GM18951 (cell line): ENCODE results near the gene AOC2.

Experiments used
- POLR2A ChIP-seq: IDR thresholded peaks from 4 replicates; pipeline ENCODE4 v1.6.1; 2011; ENCODE audit warnings: mild to moderate bottlenecking; ENCODE audit not compliant: insufficient read length, insufficient read depth; ENCODE audit errors: extremely low read depth
- in situ Hi-C: fragments of 300-500 bp; cut with MboI; formaldehyde crosslinking; loops from one replicate; pipeline ENCODE4 v1.12.0; 2022; ENCODE audit warnings: low sequenced_read_pairs, mixed read lengths, inconsistent platforms; ENCODE audit not compliant: unreplicated experiment

The AOC2 gene, protein sequence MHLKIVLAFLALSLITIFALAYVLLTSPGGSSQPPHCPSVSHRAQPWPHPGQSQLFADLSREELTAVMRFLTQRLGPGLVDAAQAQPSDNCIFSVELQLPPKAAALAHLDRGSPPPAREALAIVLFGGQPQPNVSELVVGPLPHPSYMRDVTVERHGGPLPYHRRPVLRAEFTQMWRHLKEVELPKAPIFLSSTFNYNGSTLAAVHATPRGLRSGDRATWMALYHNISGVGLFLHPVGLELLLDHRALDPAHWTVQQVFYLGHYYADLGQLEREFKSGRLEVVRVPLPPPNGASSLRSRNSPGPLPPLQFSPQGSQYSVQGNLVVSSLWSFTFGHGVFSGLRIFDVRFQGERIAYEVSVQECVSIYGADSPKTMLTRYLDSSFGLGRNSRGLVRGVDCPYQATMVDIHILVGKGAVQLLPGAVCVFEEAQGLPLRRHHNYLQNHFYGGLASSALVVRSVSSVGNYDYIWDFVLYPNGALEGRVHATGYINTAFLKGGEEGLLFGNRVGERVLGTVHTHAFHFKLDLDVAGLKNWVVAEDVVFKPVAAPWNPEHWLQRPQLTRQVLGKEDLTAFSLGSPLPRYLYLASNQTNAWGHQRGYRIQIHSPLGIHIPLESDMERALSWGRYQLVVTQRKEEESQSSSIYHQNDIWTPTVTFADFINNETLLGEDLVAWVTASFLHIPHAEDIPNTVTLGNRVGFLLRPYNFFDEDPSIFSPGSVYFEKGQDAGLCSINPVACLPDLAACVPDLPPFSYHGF

DNA sequence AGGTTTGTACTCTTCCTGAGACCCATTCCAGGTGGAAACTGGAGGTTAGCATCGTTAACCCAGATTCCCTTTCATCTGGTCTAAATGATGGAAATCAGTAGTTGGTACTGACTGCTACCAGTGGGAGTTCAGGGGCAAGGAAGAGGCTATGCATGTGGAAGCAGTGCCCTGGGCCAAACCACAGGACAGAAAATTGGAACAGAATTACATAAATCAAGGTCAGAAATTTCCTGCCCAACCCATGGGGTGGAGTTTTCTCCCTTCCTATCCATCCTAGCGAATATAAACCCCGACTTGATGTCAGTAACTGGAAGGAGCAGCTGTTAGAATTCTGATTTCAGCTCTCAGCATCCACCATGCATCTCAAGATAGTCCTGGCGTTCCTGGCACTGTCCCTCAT lies at the start of gene AOC2:
TSS of gene AOC2 (plus strand) at position 310 of the 400 bp plus-strand sequence. CDS start at position 357, 47 bp downstream.
- in situ Hi-C loops, result no loop called here
- TF ChIP-seq POLR2A, result no peak

DNA sequence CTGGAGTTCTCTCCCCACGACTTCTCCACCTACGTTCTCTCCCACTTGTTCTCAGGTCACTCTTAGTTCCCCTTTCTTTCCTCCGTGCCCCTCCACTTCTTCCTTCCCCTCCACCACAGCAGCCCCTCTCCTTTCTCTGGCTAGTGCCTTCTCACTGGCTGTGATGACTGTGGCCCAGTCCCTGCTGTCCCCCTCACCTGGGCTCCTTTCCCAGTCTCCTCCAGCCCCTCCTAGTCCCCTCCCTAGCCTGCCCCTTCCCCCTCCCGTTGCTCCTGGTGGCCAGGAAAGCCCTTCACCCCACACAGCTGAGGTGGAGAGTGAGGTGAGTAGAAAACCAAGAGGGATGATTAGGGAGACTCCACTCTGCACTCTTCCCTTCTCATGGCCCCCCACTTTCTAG lies 49.3 kb upstream of the AOC2 start:
- no peak for TF ChIP-seq POLR2A
- in situ Hi-C loops, result no loop called here

DNA sequence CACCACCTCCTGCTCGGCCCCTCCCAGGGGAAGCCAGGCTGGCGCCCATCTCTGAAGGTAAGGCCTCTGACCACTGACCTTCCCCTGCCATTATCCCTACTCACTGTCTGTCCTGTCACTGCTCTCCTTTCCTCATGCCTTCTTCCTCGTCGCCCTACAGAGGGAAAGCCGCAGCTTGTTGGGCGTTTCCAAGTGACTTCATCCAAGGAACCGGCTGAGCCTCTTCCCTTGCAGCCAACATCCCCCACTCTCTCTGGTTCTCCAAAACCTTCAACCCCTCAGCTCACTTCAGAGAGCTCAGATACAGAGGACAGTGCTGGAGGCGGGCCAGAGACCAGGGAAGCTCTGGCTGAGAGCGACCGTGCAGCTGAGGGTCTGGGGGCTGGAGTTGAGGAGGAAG lies 48.9 kb upstream of the AOC2 start:
- in situ Hi-C loops, result no loop called here

DNA sequence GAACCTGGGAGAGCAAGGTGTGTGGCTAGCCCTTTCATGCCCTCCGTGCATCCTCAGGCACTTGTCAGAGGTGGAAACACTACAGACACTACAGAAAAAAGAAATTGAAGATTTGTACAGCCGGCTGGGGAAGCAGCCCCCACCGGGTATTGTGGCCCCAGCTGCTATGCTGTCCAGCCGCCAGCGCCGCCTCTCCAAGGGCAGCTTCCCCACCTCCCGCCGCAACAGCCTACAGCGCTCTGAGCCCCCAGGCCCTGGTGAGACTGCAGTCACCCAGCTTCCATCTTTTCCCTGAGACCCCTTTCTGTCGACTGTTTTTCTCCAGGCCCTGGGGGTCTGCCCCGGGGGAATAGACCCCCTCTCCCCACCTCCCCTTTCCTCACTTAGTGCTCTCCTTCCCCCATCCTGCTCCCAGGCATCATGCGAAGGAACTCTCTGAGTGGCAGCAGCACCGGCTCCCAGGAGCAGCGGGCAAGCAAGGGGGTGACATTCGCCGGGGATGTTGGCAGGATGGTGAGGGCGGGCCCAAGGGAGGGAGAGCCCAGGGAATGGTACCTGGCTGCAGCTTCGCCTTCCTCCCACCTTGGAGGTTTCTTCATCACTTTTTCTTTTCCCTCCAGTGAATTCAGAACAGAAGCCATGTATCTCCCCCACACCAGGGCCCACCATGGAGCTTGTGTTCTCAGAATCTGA lies 48.2 kb upstream of the AOC2 start:
- in situ Hi-C loops, result no loop called here
- no peak for TF ChIP-seq POLR2A

More for the DNA sequence above, 48.9 kb upstream of the AOC2 start:
- no peak for TF ChIP-seq POLR2A

DNA sequence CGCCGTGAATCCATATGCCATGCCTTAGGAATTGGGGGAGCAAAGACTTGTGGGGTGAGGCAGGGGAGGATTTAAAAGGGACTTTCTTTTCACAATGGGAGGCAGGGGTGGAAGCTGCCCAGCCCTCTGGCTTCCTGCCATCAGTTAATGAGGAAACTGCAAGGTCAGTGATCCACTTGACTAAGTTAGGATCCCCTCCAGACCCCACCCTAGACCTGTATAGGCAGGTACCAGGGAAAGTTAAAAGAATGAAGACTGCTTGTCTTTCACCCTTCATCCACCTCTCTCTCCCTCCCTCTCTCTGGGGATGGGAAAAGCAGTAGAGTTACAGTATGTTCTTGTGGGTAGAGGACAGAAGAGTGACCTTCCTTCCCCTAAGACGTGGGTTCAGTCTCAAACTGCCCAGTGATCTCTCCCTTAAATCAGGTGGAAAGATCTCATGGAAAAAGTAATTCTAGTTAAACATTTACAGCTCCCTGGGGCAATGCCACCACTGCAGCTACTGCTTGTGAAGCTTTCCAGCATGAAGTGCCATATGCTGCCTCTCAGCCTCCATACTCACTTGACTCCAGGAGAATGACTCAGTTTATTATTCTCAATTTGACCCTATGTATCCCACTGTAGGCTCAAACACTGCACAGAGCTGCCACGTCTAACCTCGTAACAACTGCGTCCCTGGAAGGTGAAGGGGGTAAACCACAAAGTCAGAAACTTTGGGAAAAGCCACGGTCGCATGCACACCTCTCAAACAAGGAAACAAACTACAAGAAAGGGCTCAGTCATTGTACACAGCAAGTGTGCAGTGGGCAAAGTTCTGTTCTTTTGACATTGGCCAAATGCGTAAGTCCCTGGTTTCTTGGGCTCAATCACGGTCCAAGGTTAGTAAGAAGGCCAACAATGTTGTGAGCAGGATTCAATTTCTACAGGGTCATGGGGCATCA lies 47.0 kb upstream of the AOC2 start:
- TF ChIP-seq POLR2A, result no peak
- in situ Hi-C loops, result no loop called here

DNA sequence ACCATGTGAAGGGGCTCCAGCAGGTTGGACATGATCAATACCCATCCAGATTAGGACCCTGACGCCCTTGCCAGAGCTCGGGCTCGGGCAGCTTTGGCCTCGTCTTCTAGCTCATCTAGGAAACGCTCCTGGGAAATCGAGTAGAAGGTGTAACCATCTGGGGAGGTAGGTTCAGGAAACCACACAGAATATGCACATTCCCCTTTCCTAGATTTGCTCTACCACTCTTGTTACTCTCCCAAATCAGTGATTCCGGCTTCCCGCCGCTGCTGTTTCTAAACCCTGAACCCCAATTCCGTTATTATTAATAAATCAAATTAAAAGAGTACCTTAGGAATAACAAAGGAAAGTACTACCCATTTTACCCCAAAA lies 46.4 kb upstream of the AOC2 start:
- in situ Hi-C loops, result no loop called here
- TF ChIP-seq POLR2A, result no peak

DNA sequence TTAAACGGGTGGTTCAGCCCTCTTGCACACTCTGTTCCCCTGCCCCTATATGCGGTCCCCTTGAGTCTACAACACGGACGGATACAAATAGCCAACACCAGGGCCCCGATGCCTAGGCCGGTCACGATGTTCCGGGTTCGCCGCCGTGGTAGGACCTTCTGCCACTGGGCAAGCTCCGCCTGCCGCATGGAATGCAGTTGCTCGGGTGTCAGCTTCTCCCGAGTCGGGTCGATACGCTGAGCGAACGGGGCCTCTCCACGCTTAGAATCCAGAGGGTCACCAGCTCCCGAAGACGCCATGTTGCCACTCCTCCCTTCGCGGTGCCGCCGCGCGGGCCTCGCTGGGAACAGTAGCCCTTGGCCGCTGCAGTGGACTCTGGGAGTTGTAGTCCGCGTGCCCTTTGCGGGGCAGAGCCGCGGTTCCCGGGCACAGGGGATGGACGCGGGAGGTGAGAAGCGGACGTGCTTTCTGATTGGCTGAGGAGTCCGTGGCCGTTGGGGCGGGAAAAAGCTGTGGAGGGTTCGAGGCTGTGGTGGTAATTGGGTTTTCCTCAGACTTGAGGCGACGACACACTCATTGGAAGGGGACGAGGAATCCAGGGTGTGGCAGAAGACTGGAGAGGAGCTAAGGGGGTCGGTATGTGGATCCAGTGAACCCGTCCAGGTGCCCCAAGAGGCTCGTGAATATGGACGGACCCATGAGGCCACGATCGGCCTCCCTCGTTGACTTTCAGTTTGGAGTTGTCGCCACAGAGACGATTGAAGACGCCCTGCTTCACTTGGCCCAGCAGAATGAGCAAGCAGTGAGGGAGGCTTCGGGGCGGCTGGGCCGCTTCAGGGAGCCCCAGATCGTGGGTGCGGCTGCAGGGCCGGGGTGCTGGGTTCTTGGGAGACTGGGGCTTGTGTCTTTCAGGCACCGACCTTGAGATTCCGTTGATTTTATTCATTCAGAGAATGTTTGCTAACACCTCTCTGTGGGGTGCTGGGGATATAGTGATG lies 45.7 kb upstream of the AOC2 start, which contains the start of the genes CNTD1 and COA3:
TSS of gene CNTD1 (plus strand) at position 479 of the 998 bp plus-strand sequence. CDS start at position 686, 207 bp downstream.
TSS of gene COA3 (minus strand) at position 322 of the 998 bp plus-strand sequence. CDS start at position 299, 23 bp downstream.
- peak; percentile 69 for TF ChIP-seq POLR2A
- in situ Hi-C loops, result no loop called here

DNA sequence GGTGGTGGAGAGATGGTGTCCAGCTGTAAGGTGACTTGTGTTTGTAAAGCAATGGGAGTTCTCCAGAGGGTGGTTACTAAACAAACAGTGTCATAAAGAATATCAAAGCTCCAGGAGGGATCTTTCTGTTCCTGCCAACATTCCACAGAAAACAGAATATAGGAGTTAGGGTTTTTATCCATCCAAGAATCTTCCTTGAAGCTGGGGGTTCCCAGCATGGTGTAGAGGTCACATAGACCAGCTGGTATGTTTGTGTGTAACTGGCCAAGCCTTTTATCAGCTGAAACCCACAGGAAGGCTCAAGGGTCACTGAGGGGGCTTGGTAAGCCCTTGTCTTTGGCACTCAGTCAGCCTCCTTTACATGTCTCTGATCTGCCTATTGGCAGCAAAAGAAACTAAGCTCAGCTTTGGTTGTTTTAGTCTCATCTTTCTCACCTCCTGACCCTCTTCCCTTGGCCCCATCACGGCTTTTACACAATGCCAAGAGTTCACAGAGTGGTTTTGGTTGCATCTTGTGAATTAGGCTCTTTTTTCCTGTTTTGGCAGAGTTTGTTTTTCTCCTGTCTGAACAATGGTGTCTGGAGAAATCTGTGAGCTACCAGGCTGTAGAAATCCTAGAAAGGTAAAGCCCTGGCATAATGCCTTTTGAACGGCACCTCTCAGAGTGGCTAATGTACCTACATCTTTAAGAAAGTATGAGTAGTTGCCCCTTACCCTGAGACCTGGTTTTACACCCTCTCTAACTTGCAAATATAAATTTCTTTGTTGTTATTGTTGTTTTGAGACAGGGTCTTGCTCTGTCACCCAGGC lies 41.1 kb upstream of the AOC2 start:
- TF ChIP-seq POLR2A, result no peak
- in situ Hi-C loops, result no loop called here

DNA sequence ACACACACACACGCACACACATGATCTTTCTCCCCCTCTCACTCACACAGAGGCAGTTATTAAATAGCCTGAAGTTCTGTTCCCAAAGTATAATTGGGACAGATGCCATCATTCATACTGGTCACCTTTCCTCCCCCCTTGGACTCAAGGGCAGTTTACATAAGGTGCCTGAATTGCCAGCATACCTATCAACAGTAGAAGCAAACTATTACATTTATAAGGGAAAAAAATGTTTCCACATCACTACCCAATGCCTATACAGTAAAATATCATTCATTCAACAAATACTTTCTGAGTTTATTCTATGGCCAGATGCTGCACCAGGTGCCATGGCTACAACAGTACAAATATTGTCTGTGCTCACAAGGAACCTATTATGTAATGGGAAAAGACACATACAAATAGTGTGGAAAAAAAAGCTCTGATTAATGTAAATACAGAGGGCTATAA lies 39.4 kb upstream of the AOC2 start:
- no peak for TF ChIP-seq POLR2A
- in situ Hi-C loops, result no loop called here

DNA sequence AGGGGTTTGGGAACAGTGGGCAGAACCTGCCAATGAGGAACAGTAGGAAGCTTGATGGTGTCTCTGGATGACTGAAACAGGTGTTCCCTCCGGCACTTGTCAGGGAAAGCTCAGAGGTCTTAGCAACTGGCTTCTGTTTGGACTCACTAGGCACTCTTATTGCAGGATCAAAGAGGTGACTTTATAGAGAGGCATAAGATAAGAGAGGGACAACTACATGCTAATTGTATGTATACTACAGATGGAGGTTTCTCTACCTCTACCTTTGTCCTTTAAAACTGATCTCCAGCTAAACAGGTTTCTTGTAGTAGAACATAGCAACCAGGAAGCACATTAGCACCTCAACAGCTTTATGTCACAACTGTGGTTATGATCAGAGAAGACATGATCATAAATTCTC lies 38.1 kb upstream of the AOC2 start:
- in situ Hi-C loops, result no loop called here
- no peak for TF ChIP-seq POLR2A
